NCI-H345 (cell line): ENCODE results near the gene LAMC3.

Experiments used
- DNase-seq: peaks from one replicate; lab custom pipeline; 2025; lab: John Stamatoyannopoulos, UW

The LAMC3 gene

DNA sequence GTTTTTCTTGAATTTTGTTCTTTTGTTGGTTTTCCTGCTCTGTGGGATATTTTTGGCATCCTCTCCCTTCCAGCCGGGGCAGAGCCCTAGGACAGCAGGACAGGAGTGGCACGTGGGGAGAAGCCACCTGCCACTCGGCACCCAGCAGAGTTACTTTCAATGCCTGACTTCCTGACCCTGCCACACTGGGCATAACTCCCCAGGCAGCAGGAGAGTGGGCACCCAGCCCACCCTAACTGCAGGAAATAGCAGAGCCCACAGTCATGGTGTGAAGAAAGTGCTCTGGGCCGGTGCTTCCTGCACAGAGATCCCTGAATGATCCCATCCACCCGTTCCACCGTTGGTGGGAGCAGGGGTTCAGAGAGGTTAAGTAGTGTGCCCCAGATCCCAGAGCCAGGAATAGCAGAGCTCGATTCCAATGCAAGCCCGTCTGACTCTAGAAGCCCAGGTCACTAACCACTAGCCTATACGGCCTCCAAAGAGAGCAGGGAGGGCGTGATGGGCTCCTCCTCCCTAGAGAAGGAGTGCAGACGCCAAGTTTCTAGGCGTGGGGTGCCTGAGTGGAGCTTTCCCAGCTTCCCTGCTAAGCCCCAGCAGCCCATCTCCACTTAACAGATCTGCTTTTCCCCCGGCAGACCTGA lies 108.3 kb downstream of the LAMC3 start:
- no peak for DNase-seq

DNA sequence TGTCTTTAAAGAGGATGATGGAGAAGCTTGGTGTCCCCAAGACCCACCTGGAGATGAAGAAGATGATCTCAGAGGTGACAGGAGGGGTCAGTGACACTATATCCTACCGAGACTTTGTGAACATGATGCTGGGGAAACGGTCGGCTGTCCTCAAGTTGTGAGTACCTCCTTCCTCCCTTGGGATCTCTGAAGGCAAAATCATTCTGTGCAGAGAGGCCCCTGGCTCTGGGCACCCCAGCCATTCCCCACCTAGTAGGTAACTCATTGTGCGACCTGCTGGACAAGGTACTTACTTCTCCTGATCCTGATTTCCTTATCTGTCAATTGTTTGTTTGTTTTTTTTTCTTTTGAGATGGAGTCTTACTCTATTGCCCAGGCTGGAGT lies 108.8 kb downstream of the LAMC3 start:
- DNase-seq: no peak

DNA sequence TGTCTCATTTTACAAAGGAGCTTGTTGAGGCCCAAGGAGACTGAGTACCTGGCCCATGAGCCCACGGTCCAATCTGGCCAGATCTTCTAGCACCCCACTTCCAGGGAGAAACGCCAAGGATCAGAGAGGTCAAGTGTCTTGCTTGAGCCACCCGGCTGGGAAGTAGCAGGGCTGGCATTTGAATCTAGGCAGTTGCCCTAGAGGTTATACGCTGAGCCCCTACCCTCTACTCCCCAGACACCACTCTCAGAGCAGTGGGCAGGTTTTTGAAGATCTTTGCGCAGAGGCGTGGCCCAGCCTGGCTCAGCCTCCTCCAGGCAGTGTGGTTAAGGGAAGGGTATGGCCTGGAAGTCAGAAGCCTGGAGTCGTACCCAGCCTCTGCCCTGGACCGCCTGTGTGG lies 110.6 kb downstream of the LAMC3 start:
- no peak for DNase-seq

DNA sequence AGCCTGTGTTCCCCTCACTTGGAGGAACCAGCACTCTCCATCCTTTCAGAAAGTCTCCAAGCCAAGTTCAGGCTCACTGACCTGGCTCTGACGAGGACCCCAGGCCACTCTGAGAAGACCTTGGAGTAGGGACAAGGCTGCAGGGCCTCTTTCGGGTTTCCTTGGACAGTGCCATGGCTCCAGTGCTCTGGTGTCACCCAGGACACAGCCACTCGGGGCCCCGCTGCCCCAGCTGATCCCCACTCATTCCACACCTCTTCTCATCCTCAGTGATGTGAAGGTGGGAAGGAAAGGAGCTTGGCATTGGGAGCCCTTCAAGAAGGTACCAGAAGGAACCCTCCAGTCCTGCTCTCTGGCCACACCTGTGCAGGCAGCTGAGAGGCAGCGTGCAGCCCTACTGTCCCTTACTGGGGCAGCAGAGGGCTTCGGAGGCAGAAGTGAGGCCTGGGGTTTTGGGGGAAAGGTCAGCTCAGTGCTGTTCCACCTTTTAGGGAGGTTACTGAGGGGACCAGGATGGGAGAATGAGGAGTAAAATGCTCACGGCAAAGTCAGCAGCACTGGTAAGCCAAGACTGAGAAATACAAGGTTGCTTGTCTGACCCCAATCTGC lies 111.8 kb downstream of the LAMC3 start:
- no peak for DNase-seq

DNA sequence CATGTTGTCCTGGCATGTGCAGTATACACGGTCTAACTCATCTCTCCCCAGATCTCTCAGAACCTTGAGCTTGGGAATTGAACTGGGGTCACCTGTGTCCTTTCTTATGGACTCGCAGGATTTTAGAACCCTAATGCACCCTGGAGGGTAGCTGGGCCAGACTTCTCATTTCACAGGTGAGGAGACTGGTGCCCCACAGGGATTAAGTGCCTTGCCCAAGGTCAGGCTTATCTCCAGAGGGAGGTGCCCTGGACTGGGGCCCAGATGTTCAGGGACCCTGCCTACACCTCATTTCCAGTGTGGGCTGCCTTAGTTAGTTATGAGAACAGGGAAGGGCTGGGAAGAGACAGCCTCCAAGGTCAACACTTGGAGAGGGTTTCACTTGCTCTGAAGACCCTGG lies 112.4 kb downstream of the LAMC3 start:
- no peak for DNase-seq

DNA sequence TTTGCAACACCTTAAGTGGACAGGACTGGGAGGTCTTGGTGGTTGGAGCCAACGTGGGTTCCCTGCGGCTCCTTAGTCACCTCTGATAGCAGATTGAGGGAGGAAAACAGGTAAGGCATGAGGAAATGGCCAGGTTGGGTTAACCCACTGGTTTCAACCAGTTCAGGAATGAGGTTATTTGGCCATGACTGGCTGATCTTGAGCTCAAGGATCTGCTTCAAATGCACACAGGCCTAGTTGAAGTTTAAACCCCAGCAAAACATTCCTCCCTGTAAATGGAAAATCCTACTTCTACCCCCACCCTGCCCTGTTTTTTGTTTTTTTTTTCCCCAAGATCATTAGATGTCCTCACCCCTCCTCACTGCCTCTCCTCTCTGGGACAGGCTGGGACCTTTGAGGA lies 113.2 kb downstream of the LAMC3 start:
- no peak for DNase-seq

DNA sequence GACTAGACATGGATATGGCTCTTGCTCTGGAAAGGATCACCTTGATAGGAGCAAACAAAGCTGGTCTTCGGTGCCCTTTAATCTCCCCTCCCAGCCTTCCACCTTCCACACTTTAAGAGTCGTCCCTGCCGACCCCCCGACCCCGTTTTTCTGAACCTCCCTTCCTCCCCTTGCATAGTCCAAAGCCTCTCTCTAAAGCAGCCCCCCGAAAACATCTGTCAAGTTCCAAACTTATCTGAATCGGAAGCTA lies 116.0 kb downstream of the LAMC3 start:
- no peak for DNase-seq

DNA sequence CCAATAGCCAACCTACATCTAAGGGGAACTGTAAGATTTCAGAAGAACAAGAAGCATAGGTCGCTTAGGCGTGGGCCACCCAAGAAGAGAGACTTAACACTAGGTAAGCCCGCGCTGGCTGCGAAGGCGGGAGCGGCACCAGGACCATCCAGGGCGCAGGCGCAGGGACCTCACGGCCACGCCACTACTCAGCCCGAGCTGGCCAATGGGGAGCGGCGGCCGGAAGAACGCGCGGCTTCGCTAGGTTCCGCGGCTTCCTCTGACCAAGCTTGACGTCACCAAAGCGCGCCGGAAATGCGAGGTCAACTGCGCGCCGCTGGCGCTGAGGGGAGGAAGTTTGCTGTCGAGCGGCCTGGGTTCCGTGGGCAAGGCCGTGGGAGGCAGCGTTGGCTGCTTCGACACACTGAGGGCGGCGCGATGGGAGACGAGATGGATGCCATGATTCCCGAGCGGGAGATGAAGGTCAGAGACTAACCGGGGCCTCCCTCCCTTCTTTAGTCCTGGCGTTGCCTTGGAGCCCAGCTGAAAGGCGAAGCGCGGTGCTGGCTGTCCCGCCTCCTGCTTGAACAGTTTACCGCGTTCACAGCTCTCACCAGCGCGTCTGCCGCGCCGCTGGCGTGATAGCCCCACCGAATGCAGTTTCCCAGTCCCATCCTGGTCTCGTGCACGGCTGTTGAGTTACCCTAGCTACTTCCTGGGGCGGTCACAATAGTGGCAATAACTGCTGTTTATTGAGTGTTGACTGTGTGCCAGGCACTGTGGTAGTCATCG lies 116.5 kb downstream of the LAMC3 start, which contains the start of gene NUP214:
Gene NUP214, plus strand, starts transcription at position 299 of the 771 bp plus-strand sequence. Its CDS starts 119 bp downstream, at position 418.
- DNase-seq: peak; percentile 99

DNA sequence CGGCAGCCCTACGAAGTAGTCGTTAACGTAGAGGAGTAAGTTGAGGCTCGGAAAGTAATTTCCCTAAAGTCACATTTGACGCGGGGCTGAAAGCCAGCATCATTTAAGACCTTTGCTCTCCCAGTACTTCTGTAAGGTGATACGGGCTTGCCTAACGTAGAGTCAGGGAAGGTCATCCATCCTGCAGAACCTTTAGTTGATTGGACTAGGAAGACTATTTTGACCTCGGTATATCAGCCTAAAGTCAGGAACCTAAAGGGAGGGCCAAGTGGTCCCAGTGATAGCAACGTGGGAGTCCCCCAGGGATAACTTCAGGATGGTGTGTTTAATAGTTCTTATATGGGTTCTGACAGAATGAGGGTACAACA lies 117.1 kb downstream of the LAMC3 start:
- no peak for DNase-seq

DNA sequence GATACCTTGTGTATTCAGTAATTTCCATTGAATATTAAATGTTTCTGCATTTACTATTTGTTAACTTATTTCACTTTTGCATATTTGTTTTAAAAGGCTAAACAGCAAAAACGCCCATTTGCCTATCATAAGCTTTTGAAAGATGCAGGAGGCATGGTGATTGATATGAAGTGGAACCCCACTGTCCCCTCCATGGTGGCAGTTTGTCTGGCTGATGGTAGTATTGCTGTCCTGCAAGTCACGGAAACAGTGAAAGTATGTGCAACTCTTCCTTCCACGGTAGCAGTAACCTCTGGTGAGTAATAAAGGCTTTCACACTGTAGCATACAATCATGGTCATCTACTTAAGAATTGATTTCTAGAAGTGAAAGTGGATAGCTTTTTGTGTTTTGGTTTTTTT lies 120.2 kb downstream of the LAMC3 start:
- no peak for DNase-seq

DNA sequence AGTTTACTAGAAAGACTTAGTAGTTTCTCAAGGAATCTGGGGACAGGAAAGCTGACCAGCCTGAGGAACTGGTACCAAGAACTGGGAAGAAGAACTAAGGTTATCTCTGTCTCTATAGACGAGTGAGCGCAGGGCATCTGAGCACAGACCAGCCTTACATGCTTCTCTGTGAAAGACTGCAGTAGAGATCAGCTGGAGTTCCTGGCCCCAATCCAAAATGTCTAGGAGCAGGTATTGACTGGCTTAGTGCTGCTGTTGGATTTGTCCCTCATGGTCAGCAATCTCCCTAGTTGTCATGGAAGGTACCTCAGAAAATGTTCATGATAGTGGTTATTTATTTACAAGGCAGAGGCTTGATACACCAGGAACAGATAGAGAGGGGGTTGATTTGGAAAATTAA lies 129.7 kb downstream of the LAMC3 start:
- DNase-seq: peak; percentile 18

DNA sequence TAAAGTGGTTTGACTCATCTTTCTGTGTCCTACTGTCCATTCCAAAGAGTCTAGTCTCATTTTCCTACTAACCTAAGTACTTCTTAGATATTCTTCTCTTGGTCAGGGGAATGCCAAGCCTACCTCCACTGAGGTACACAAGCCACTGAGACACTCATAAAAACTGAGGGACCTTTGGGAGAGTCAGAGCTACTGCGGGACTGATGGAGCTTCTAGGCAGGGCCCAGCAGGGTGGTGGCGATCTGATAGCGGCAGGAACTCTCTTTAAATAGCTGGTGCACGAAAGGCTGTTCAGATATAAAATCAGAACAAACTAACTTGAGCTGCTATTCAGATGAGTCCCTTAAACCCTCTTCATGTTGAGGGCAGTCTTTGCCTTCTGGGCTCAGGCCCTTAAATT lies 131.1 kb downstream of the LAMC3 start:
- no peak for DNase-seq

DNA sequence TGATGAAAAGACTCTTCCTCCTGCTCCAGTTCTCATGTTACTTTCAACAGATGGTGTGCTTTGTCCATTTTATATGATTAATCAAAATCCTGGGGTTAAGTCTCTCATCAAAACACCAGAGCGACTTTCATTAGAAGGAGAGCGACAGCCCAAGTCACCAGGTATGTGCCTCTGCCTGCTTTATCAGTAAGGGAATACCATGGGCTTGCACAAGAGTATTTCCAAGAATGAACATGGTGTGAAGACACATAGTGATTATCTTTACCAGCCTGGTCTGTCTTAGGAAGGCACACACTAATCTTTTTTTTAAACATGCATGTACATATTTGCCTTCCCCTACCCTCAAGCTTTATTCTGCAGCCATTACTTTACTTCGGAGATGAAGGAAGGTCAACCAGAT lies 131.6 kb downstream of the LAMC3 start:
- DNase-seq: no peak

DNA sequence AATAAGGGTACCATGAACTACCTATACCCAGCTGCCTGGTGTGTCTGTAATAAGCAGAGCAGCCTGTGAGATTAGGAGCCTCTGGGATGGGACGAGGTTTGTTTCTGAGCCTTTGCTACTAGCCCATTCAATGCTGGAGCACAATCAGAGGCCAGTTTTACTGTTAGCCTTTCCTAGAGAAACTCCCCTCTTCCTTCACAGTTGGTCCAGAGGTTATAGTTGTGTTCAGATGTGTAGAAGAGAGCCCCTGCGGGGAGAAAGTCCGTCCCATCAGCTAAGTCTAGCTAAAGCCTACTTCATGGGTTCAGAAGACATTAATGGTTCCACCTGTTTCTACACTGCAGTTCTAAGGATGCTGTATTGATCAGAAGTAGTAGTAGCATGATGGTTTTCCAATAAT lies 133.2 kb downstream of the LAMC3 start:
- DNase-seq: no peak
